HG03280 (cell line): ENCODE data around the gene SEMA4C.

Source experiments
- ATAC-seq: cut with Tn5 transposase; IDR thresholded peaks from one replicate; pipeline ENCODE4 v1.9.1; 2021; ENCODE audit warnings: mild to moderate bottlenecking, moderate library complexity; ENCODE audit not compliant: unreplicated experiment

SEMA4C gene, protein sequence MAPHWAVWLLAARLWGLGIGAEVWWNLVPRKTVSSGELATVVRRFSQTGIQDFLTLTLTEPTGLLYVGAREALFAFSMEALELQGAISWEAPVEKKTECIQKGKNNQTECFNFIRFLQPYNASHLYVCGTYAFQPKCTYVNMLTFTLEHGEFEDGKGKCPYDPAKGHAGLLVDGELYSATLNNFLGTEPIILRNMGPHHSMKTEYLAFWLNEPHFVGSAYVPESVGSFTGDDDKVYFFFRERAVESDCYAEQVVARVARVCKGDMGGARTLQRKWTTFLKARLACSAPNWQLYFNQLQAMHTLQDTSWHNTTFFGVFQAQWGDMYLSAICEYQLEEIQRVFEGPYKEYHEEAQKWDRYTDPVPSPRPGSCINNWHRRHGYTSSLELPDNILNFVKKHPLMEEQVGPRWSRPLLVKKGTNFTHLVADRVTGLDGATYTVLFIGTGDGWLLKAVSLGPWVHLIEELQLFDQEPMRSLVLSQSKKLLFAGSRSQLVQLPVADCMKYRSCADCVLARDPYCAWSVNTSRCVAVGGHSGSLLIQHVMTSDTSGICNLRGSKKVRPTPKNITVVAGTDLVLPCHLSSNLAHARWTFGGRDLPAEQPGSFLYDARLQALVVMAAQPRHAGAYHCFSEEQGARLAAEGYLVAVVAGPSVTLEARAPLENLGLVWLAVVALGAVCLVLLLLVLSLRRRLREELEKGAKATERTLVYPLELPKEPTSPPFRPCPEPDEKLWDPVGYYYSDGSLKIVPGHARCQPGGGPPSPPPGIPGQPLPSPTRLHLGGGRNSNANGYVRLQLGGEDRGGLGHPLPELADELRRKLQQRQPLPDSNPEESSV

DNA sequence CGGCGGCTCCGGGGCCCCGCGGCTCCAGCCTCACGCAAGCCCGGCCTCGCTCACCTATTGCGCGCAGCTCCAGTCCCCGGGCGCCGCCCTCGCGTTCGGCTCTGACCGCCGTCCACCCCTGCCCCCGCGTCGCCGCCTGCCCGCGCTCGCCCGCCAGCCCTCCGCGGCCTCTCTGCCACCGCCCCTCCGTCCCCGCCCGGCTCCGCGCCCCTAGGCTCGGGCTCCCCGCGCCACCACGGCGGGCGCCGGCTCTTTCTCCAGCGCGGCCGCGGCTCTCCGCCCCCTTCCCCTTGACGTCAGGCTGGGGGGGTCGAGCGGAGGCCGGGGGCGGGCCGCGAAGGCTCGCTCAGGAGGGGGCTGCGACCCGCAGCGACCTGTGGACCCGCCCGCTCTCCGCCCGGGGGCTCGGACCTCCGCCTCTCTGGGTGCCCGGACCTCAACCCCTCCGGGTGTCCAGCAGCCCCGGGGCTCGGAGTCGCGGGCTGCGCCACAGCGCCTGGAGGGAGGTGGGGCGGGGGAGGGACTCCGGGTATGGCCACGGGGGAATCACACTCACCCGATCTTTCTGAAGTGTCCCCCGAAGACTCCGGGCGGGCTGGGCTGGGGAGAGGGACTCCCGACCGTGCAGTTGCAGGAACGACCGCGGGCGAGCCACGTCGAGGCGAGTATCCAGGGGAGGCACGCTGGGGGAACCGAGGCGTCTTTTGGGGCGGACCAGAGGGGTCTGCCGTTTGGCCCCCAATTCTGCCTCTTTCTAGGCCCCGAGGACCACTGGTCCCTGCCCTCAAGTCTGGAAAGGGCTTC, at the start of gene SEMA4C:
Gene SEMA4C, minus strand, starts transcription at position 259 of the 804 bp plus-strand sequence. CDS start 2,194 bp downstream, outside the sequence.
- no peak for ATAC-seq

DNA sequence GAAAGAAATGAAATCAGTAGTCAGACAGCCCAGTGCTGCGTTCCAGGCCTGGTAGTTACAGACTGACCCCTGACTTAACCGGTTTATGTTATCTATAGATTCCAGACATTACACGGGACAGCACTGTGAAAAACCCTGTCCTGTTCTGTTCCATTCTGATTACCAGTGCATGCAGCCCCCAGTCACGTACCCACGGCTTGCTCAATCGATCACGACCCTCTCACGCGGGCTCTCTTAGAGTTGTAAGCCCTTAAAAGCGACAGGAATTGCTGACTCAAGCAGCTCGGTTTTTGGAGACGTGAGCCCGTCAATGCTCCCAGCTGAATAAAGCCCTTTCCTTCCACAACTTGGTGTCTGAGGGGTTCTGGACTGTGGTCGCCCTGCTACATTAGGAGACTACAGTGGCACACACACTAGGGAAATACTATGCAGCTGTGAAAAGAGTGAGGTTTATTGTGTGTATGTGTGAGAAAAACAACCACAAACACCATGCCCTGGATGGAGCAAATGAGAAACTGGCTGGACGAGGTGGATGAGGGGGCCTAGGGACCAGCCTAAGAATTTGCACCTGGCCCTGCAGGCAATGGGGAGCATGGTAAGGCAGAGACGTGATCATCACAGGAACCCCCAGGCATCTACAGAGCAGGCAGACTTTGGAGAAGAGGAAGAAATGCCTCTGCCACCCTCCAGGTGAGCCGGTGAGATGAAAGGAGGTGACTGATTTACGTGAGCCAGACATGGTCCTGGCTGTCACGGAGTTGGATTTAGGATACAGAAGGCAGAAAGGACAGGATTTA, 49.1 kb upstream of the SEMA4C start:
- no peak for ATAC-seq

DNA sequence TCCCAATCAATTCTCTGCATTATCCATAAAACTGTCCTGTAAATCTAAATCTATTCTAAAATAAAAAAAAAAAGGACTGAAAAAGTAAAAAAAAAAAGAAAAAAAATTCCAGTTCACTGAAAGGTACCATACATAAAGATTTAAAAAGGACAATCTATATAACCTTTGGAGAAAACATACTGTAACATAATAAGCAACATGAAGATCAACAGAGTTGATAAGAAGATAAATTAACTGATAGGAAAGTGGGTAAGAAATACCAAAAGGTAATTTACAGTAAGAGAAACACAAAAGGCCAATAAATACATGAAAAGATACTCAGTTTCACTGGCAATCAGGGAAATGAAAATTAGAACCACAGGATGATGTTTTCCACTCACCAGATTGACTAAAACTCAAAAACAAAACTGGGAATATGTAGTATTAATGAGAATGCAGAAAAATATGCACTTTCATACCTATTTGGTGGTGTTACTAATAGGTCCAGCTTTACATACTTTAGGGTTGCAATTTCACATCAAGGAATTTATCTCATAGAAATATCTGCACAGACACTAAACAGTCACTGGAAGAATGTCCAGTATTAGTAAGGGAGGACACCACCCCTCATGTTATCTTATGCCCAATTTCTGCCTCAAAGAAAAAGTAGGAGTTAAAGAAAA, 48.3 kb upstream of the SEMA4C start:
- no peak for ATAC-seq

DNA sequence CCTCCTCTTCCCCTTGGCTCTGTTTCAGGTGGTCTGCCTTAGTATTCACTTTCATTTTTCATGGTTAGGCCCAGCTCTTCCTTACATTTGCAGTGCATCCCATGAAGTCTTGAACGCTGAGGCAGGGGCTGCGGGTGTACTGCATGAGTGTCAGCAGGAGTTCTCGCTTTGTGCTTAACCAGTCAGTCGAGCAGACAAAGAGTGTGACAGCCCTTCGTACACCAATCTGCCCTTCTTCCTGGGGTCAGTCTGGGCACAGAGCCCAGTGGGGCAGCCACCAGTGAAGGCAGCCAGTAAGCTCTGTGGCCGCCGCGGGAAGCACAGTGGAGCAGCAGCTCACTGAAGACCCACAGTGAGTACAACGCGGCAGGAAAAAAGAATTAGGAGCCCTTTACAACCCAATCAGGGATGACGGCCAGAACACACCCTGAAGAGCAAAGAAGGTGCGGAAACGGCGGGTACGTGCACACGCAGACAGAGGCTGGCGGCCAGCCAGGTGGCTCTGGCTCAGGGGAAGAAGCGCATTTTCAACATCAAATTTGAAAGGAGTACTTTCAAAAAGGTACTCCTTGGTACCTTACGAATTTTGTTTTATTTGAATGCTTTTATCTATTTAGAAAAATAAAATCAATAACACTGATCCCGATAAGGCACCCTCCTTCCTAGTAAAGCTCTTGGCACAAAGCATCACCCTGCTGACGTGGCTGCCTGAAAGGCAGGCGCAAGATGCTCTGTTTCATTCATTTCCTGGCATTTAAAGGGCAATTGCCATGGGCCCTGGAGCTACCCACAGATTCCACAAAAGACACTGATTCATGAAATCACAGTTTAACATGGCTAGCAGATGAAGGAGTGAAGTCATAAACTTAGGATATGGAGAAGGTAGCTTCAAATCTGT, 47.0 kb upstream of the SEMA4C start:
- ATAC-seq: no peak

DNA sequence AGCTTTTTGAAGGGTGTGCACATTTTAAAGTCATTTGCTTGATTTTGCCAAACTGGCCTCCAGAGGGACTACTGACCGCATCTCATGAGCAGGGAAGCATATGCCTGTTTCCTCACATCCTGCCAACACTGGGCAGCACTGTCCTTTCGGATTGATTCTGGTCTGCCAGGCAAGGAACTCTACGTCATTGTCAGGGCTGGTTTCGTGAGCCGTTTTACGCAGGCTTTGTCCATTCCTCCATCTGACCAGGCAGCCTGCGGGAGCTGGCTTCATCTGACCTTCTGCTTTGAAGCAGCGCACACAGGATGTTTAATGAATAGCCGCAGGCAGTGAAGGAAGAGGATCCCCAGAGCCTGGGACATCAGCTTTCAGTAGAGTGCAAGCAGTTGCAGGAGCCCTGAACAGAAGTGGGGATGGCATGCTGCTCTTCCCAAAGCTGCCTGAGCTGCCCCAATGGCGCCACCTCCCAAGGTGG, 46.3 kb upstream of the SEMA4C start:
- ATAC-seq: no peak

DNA sequence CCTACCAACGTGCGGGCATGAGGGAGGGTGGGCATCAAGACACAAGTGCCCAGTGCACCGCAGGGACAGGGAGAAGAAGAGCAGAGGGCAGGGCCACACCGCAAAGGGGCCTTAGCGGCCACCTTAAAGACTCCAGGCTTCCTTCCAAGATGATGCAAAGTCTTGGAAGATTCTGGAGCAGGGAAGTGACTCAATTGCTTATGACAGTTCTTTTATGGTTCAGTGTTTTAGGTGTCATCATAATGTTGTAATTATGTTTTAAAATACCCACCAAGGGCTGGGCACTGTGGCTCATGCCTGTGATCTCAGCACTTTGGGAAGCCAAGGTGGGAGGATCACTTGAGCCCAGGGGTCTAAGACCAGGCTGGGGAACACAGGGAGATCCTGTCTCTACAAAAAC, 44.5 kb upstream of the SEMA4C start:
- no peak for ATAC-seq

DNA sequence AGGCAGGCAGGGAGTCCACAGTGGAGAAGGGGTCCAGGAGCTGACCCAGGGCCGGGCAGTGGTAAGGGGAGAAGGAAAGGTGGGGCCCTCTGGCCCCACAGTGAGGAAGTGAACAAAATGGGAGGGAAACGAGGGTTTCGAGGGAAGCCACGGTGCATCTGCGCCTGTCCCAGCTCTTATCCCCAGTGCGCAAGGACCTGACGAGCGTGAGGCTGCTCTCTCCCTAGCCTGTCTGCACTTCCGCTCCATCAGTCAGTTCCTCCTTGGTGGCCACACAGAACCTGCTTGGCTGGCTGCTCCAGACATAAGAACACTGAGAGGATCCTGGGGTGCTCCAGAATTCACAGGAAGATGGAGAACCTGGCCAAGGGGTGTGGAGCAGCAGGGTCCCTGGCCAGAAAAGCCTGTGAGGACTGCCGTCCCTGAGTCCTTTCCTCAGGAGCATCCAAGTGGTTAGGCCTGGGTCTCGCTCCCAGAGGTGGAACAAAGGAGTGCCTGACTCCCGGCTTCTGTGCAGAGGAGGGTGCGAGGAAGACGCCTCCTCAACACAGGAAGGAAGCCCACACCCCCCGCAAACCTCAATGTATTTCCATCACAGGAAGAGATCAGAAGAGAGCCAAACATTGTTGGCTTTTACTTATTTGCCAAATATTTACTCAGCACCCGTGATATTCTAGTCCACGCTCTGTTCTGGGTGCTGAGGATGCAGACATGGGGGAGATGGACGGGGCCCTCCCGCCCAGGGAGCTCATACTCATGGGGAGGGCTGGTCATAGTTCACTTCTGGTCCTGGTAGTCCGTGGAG, 43.7 kb upstream of the SEMA4C start:
- ATAC-seq: no peak

DNA sequence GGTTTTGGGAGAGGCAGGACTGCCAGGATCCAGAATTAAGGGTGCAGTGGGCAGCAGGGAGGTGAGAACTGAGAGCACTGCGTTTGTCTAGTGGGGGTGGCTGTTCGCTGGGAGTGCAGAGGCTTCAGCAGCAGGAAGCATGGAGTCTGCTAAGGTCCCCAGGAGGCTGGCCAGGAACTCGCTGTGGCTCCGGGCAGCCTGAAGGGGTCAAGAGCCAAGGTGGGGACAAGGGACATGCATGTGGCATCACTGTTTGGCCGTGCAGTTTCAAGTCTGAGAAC, 43.2 kb upstream of the SEMA4C start:
- ATAC-seq: no peak

DNA sequence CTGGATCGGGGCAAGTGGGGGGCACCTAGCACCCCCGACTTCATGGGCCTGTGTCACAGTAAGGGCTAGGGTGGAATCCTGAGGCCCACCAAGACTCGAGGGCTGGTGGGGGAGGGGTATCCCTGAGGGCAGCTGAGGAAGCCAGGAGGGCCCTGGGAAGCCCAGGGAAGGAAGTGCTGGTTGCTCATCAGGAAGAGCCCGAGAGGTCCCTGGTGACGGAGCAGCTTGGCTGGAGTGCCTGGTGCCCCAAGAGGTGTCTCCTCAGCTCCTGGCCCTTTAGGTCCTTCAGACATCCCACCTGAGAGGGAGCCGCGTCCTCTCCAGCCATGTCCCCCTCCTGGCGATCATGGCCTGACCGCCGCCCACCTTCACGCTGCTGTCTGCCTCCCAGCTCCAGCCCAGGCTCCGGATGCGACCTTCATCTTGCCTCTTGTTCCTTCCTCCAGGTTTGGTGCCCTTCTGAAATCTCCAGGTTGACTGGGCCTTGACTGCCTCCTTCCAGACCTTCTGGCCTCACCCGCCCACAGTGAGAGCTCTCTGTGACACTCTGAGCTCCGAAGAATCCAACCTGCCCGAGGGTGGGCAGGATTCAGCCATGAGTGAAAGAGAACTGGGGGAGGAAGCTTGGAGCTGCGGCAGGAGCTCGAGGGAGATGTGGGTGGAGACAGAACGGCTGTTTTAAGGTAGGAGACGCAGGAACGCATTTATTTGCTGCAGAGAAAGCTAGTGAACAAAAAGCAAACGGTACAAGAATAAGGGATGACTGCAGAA, 42.7 kb upstream of the SEMA4C start:
- ATAC-seq: no peak

DNA sequence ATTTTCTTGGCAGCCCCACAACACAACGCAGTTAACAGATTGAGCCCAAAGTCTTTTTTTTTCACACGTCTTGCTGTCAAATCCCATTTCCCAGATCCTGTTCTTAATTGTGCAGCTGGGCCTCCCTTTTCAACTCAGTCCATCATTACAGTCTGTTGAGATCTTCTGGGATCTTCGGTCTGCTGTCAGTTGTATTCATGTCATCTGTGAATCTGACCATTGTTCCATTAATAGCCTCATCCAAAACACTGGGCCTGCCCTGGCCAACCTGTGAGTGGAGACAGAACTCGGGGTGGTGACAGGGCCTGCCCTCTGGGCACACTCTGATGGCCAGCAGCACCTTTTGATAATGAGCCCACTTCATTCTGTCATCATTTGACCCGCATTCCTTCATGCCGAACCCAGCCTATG, 39.7 kb upstream of the SEMA4C start:
- no peak for ATAC-seq

DNA sequence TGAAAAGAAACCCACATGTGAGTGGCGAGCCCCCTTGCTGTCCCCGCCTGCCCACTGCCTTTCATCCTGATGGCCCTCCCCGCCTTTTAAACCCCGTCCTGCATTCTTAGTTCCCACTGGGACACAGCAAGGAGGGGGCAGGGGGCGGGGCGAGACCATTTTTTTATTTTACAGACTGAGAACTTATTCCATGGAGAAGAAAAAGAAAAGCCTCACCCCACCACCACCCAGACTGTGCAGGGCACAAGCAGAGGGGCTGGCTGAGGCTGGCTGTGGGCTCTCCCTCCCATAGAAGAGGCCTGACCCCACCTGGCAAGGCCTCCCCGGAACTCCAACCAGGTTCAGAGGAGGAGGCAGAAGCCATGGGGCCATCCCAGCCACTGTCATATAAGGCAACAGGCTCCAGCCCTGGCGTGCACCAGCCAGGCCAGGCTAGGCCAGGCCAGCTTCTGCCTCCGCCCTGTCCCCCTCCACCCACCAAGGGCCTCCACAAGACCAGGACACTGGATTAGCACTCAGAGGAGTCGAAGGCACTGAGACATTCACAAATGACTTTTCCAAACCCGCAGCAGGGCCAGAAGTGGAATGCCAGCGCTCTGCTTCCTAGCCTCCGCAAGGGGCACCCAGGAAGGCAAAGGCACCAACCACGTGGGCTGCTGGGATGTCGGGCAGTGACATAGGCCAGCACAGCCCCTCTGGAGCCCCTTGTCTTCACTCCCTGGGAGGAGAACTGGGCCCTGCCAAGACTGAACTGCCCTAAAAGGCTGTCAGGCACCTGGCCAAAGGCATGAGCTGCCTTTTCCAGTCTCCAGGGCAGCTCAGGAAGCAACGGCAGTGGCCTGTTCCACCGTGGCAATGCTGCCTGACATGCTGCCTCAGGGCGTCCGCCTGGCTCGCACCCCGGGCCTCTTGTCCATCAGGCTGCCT, 37.5 kb upstream of the SEMA4C start:
- ATAC-seq: no peak

DNA sequence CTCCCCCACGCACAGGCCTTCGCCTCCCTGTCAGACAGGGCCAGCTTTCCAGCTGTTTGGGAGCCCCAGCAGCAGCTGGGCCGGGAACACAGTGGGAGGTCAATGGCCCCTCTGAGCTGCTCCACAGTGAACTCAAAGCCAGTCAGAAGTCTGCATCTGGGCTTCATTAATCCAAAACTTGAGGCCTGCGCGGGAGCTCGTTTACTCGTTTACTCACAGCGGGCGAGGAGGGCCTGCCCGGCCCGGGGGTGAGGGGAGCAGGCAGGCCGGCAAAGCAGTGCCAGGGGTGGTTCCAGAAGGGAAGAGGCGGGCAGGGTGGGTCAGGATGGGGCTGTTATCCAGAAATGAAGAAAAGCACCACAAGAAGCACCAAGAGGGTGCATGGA, 36.8 kb upstream of the SEMA4C start:
- no peak for ATAC-seq

DNA sequence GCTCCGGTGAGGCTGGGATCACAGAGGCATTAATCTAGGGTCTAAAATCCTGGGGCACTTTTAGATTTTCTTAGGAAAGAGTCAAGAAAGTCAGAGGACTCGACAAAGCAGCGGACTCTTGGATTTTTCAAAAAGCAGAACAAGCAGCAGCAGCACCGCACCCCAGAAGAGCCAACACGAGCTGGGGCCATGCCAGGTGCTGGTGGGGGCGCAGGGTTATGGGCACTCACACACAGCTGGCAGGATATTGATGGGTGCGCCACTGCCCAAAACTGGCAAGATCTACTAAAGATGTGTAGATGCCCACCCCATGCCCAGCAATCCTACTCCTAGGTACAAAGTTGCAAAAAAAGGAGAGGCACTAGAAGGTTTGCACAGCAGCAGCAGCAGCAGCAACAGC, 33.9 kb upstream of the SEMA4C start:
- ATAC-seq: no peak

DNA sequence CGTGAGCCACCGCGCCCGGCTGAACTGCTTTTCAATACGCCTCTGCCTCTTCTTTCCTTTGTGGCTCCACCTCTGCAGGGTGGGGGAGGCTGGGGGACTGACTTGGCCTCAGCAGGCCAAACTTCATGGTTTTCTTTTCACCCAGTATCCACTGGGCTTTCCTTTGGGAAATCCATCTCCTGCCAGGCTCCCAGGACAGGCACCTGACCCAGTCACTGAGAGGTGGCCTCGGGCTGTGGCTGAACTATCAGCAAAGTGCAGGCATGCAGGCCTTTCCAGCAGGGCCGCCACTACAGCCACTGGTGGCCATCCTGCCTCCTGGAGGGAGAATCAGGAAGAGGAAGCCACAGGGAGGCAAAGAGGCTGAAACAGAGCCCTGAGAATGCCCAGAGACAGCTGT, 33.4 kb upstream of the SEMA4C start:
- ATAC-seq: no peak

DNA sequence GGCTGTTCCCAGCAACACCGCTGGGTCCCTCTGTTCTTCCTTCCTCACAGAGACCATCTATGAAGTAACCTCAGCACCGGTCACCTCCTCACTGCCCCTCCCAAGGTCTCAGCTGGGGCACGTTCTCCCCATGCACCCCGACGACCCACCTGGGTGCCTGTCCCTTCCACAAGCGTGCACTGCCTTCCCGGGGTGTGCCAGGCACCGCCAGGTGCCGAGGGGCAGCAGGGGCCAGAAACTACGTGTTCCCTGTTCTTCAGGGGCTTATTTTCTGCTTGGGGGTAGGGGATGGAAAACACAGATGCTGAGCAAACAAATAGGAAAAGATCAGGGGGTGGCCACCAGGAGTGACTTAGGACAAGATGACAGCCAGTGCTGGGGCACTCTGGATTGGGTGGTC, 30.4 kb upstream of the SEMA4C start:
- ATAC-seq: no peak

DNA sequence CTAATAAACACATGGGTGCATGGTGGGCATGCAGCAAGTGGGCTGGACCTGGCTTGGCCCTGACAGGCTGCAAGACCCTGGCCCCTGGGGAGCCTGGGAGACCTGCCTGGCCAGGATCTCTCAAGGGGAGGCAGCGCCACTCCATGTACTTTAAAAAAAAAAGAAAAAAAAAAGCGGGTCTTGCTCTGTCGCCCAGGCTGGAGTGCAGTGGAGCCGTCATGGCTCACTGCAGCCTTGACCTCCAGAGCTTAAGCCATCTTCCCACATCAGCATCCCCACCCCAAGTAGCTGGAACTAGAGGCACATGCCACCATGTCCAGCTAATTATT, 29.5 kb upstream of the SEMA4C start:
- no peak for ATAC-seq
